Adrenal gland (tissue), 12 donors: Measurements from ENCODE around the gene ACSF2. TPM values are rescaled to one million over a fixed set of nuclear protein-coding genes. Genes with fewer than 3 reads are reported as not detected.

Experiments used
- DNase-seq, 7 donors: peaks; one replicate each; pipeline ENCODE4 v3.0.0-alpha.2; 2019 to 2020
- H3K27ac ChIP-seq, 5 donors: fragments of 200-600 bp; sonication (generic) in 4 of 5; 1 replicate in 3 of 5; 2 replicates in 2 of 5; pipeline versions ENCODE4 v1.5.1 to v1.8.0; 2016 to 2020; ENCODE audit warnings: mild to moderate bottlenecking in 1 of 5
- H3K27me3 ChIP-seq: fragments of 200-600 bp; 2 replicates; pipeline ENCODE4 v1.8.0; 2021
- H3K36me3 ChIP-seq, 2 donors: fragments of 200-600 bp; replicated peaks in 1 of 2; 1 replicate in 1 of 2; 2 replicates in 1 of 2; pipeline versions ENCODE4 v1.5.1 to v1.8.0; 2018 to 2022
- H3K4me1 ChIP-seq, 2 donors: fragments of 200-600 bp; replicated peaks in 1 of 2; 1 replicate in 1 of 2; 2 replicates in 1 of 2; pipeline versions ENCODE4 v1.5.1 to v1.8.0; 2018 to 2021
- H3K4me3 ChIP-seq, 4 donors: fragments of 200-600 bp; sonication (generic) in 3 of 4; one replicate each; pipeline ENCODE4 v1.5.1; 2016 to 2018
- H3K9me3 ChIP-seq, 3 donors: fragments of 200-600 bp; sonication (generic) in 1 of 3; replicated peaks in 1 of 3; 1 replicate in 2 of 3; 2 replicates in 1 of 3; pipeline versions ENCODE4 v1.5.1 to v1.8.0; 2016 to 2021
- POLR2A ChIP-seq, 2 donors: fragments of 450-650 bp; IDR thresholded peaks; one replicate each; pipeline ENCODE4 v1.6.1; 2017; ENCODE audit warnings: antibody characterized with exemption in 2 of 2, mild to moderate bottlenecking in 2 of 2, moderate library complexity in 1 of 2
- whole genome bisulfite sequencing, 4 donors: extraction: QIAGEN DNeasy Blood & Tissue Kit in 2 of 4; methylation state at CpG; one replicate each; pipeline versions ENCODE4 v1.1.5 to v1.1.7; 2013 to 2017; 5-methylcytosine and 5-hydroxymethylcytosine counted together
- intact Hi-C, 2 donors: fragments of 100-400 bp; cut with DNase I; formaldehyde crosslinking; loops; one replicate each; pipeline versions ENCODE4 v1.14.1 to v1.15.0; 2022 to 2023
- polyA plus RNA-seq, 3 donors: library from polyadenylated mRNA; stranded (reverse); fragments of 200-250 nt in 2 of 3; fragments of 350-450 nt in 1 of 3; fragmentation: Illumina TruSeq in 1 of 3; extraction: RNeasy Lipid Tissue Mini Kit (QIAGEN cat#74804) in 1 of 3; gene quantifications; one replicate each; pipeline ENCODE4 v1.2.3, GENCODE V29; 2013 to 2014
- total RNA-seq, 9 donors: library from RNA; depleted of rRNA in 4 of 9; stranded (reverse); fragments of >200 nt in 4 of 9; fragments of 120-200 nt in 1 of 9; fragmentation: NEBNext Ultra II Directional in 1 of 9; extraction: Animal tissue kit (Norgen Biotek cat#: 25700) in 1 of 9; gene quantifications; one replicate each; pipeline versions ENCODE4 v1.1.0 to v1.2.4, GENCODE V29; 2013 to 2023
- TF ChIP-seq, protein P1 (sequence below), 6 experiments: fragments of 450-650 bp in 4 of 6; fragments of 200-600 bp in 2 of 6; sonication (generic) in 1 of 6; IDR thresholded peaks; 1 replicate in 5 of 6; 2 replicates in 1 of 6; pipeline versions ENCODE4 v1.5.1 to v1.8.0; 2016 to 2021; ENCODE audit warnings: antibody characterized with exemption in 6 of 6, mild to moderate bottlenecking in 2 of 6, moderate library complexity in 1 of 6
- donor health status: healthy with polysubstance abuse.
- donor health status: Bipolar disorder and iron deficiency.
- donor health status: DM: yes; HTN: yes; CAD: no.
- donor health status: DM: no; HTN: no; CAD: no.
- donor health status: DM: no; HTN: no; CAD: no.
- donor health status: DM: yes; HTN: yes; CAD: no.

The ACSF2 gene
- total and polyA plus RNA-seq, 12 donors: 92.1 to 434 (median 196) TPM

DNA sequence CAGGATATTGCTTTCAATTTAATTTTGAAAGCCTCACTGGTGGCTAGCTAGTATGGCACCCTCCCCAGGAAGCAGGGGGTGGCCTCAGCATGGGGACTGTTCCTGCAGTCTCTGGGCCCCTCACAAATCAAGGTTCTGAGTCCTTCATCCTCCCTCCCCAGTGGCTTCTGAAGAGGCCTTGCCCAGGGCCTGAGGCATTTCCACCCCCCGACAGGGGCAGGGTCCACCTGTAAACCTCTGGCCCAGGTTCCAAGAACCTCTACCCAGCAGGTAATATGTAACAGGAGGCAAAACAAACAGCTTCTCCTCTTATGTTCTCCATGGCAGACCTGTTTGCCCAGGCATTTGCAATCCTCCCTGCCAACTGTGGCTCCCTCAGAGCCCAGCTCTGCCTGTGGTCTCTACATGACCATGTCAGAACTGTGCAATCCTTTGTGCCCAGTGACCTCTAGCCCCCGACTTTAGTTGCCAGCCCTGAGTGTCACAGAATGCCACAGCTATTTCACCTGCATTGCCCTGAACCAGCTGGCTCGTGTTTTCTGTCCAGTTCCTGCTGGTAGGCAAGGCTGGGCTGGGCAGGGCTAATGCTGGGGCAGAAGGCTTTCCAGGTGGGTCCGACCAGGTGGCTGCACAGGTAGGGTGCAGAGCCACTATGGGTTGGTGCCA, 14.3 kb downstream of the ACSF2 start:
- TF ChIP-seq, protein P1, sequence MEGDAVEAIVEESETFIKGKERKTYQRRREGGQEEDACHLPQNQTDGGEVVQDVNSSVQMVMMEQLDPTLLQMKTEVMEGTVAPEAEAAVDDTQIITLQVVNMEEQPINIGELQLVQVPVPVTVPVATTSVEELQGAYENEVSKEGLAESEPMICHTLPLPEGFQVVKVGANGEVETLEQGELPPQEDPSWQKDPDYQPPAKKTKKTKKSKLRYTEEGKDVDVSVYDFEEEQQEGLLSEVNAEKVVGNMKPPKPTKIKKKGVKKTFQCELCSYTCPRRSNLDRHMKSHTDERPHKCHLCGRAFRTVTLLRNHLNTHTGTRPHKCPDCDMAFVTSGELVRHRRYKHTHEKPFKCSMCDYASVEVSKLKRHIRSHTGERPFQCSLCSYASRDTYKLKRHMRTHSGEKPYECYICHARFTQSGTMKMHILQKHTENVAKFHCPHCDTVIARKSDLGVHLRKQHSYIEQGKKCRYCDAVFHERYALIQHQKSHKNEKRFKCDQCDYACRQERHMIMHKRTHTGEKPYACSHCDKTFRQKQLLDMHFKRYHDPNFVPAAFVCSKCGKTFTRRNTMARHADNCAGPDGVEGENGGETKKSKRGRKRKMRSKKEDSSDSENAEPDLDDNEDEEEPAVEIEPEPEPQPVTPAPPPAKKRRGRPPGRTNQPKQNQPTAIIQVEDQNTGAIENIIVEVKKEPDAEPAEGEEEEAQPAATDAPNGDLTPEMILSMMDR (IDR thresholded peaks at IDR 0.05): no peak
- no peak for TF ChIP-seq POLR2A (IDR thresholded peaks at IDR 0.05)
- Histone ChIP-seq H3K36me3 (no peaks in the 10 kb centered on the region), H3K9me3 (no peaks in the 10 kb centered on the region), H3K27me3 (no peaks in the 10 kb centered on the region), H3K27ac (peak overlapping the region in 1 of 5 donors; percentile 7), H3K4me1 (peaks cover 21% of the 10 kb centered on the region in 2 donors), H3K4me3 (no peak overlapping the region)
- DNase-seq: peak in 1 of 7 donors; percentile 17
- intact Hi-C loops: no loop called here
- 61 to 76% (median 73%) methylated on average over 4 of the region's 4 CpGs for WGBS, 4 donors

DNA sequence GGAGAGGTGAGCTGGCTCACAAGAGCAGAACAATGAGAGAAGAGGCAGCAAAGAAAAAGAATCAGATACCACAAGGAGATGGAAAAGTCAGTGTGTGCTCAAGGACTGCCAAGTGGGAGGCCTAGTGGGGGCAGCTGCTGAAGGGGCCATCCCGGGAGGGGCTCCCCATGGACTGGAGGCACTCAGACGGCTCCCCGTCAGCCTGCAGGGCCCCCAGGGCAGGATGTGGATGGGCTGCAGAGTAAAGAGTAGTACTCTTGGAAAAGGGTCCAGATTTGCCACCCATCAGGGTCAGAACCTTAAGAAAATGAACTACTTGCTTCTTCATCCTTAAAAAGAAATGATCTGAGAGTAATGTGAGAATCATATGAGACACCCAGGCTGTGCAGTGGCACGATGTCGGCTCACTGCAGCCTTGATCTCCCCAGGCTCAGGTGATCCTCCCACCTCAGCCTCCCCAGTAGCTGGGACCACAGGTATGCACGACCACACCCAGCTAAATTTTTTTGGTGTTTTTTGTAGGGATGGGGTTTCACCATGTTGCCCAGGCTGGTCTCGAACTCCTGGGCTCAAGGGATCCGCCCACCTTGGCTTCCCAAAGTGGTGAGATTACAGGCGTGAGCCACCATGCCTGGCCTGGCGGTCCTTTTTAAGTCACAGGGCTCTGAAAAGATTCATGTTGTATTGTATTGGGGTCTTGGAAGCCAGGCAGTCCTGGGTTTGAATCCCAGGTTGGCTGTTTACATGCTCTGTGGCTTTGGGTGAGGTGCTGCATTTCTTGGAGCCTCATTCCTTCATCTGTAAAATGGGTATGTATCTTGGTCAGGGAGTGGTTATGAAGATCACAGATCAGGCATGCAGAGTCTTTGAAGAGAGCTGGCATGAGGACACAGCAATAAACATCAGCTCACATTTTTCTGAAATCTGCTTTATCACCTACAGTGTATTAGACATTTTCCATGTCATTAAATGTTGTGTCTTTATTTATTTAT, 15.1 kb downstream of the ACSF2 start:
- Histone ChIP-seq H3K9me3 (no peaks in the 10 kb centered on the region), H3K4me1 (peaks cover 21 to 26% of the 10 kb centered on the region in 2 donors), H3K27me3 (no peaks in the 10 kb centered on the region), H3K36me3 (no peaks in the 10 kb centered on the region), H3K27ac (peak overlapping the region in 1 of 5 donors; percentile 7), H3K4me3 (no peak overlapping the region)
- WGBS, 4 donors: 77 to 91% (median 90%) methylated on average over 8 to 10 of the region's 10 CpGs
- DNase-seq: peak in 2 of 7 donors; percentile 6 to 11
- intact Hi-C loops: no loop called here
- no peak for TF ChIP-seq POLR2A (IDR thresholded peaks at IDR 0.05)
- TF ChIP-seq, protein P1 (IDR thresholded peaks at IDR 0.05): no peak

DNA sequence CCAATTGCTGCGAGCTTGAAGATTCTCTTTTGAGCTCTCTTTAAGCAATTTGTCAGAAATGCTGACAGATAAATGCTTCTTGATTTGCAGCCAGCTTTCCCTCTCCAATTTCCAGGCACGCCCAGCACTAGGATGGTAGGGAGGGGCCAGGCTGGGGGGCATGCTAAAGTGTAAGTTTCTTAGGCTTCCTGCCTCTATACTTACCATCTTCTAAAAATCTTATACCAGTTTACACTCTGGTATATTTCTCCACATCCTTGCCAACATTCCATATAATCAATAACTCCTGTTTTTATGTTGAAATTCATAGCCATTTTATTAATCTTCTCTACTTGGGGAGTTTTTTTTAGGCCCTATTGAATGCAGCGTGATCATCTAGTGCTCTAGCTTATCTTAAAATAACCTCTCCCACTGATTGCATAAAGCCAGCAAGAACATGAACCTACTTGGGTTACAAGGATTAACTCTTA, 17.5 kb downstream of the ACSF2 start:
- Histone ChIP-seq H3K36me3 (no peaks in the 10 kb centered on the region), H3K27ac (peak overlapping the region; percentile 0 to 60 (median 50)), H3K9me3 (no peaks in the 10 kb centered on the region), H3K4me1 (peaks cover 30 to 40% of the 10 kb centered on the region in 2 donors), H3K27me3 (no peaks in the 10 kb centered on the region), H3K4me3 (peak overlapping the region in 1 of 4 donors; percentile 3)
- peak in 4 of 7 donors; percentile 48 to 68 (median 56) for DNase-seq
- WGBS, 4 donors: 12 to 25% (median 17%) methylated on average over 3 of the region's 3 CpGs
- TF ChIP-seq, protein P1 (IDR thresholded peaks at IDR 0.05): no peak
- no peak for TF ChIP-seq POLR2A (IDR thresholded peaks at IDR 0.05)
- intact Hi-C loops: no loop called here
